ENCODE data around the gene DTX2.
"Not testable (repeated sequence)": the region's sequence is repeated elsewhere in the genome, so short reads cannot be mapped to it uniquely, and the experiment has no call there.

Gene DTX2

GRCh38 chr7:76445577-76446008, 15.9 kb upstream of the DTX2 start:
- not testable (repeated sequence) for H3K4me3 ChIP-seq (ENCODE audit: low read length); DNase-seq; H3K27ac ChIP-seq (ENCODE audit: low read depth, low read length); H3K23ac ChIP-seq (ENCODE audit: low read length); H3K79me1 ChIP-seq (ENCODE audit: low read length); H2BK5ac ChIP-seq (ENCODE audit: low read length); H3K36me3 ChIP-seq (ENCODE audit: control insufficient read depth, insufficient read depth, low read length); H2BK120ac ChIP-seq (ENCODE audit: low read depth, low read length); H3K56ac ChIP-seq (ENCODE audit: low read length); H4K5ac ChIP-seq (ENCODE audit: low read length); H3K27me3 ChIP-seq (ENCODE audit: insufficient read depth, low read length, poor library complexity); H3K9ac ChIP-seq (ENCODE audit: low read length); H4K8ac ChIP-seq (ENCODE audit: low read depth, low read length); H3K18ac ChIP-seq (ENCODE audit: low read length); H3K79me2 ChIP-seq (ENCODE audit: control insufficient read depth, insufficient read depth, low read length); H3K4me2 ChIP-seq (ENCODE audit: low read length); H3K4me1 ChIP-seq (ENCODE audit: control insufficient read depth, low read depth, low read length); H2AK5ac ChIP-seq (ENCODE audit: low read length); H2BK15ac ChIP-seq (replicated peaks; ENCODE audit: low read depth); H3K4ac ChIP-seq (ENCODE audit: low read depth, low read length)
- WGBS (ENCODE audit: extremely low coverage, insufficient coverage, low lambda C conversion rate), result no CpG with 5 or more reads among the region's 5 CpGs

DNA sequence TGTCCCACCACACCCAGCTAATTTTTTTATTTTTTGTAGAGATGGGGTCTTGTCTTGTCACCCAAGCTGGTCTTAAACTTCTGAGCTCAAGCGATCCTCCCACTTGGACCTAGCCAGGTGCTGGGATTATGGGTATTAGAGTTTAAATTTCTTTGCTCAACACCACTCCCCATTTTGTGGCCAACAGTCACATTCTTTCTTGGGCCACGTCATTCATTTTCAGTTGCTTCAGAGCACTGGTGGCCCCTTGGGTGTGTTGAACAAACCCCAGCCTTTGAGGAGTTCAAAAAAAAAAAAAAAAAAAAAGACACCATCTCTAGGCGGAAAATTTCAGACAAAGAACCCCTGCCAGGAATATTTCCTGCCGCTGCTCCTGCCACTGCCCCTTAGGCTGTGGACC, 4.5 kb upstream of the DTX2 start:
- H3K4me1 ChIP-seq (ENCODE audit: control insufficient read depth, low read depth, low read length); H3K9ac ChIP-seq (ENCODE audit: low read length); H2BK15ac ChIP-seq (replicated peaks; ENCODE audit: low read depth); H3K79me2 ChIP-seq (ENCODE audit: control insufficient read depth, insufficient read depth, low read length); H2BK120ac ChIP-seq (ENCODE audit: low read depth, low read length); H3K4me2 ChIP-seq (ENCODE audit: low read length); H3K27ac ChIP-seq (ENCODE audit: low read depth, low read length); H4K8ac ChIP-seq (ENCODE audit: low read depth, low read length); H2AK5ac ChIP-seq (ENCODE audit: low read length); H3K18ac ChIP-seq (ENCODE audit: low read length); H3K27me3 ChIP-seq (ENCODE audit: insufficient read depth, low read length, poor library complexity); H3K79me1 ChIP-seq (ENCODE audit: low read length); H3K4ac ChIP-seq (ENCODE audit: low read depth, low read length); H3K23ac ChIP-seq (ENCODE audit: low read length); H3K36me3 ChIP-seq (ENCODE audit: control insufficient read depth, insufficient read depth, low read length); H4K5ac ChIP-seq (ENCODE audit: low read length); H3K56ac ChIP-seq (ENCODE audit: low read length); DNase-seq; H2BK5ac ChIP-seq (ENCODE audit: low read length); H3K4me3 ChIP-seq (ENCODE audit: low read length): not testable (repeated sequence)
- no CpG with 5 or more reads among the region's 4 CpGs for WGBS (ENCODE audit: extremely low coverage, insufficient coverage, low lambda C conversion rate)

DNA sequence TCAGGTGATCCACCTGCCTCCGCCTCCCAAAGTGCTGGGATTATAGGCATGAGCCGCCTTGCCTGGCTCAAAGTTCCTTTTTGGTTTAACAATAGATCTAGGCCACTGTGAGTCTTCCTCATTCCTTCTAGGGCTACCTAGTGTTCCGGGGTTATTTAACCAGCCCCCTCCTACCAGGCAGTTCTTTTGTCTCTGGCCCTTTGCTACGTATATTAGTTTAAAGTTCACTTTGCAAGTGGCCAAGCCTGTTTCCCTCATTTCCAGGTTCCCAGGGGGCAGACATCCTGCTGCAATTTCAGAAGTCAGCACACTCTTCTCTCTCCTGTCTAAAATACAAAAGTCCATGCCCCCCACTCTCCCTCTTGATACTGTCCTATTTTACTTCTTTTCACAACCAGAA, 3.0 kb upstream of the DTX2 start:
- not testable (repeated sequence) for H2BK5ac ChIP-seq (ENCODE audit: low read length); H4K5ac ChIP-seq (ENCODE audit: low read length); H3K4ac ChIP-seq (ENCODE audit: low read depth, low read length); H3K79me1 ChIP-seq (ENCODE audit: low read length); H3K18ac ChIP-seq (ENCODE audit: low read length); H3K56ac ChIP-seq (ENCODE audit: low read length); H3K4me3 ChIP-seq (ENCODE audit: low read length); H2BK15ac ChIP-seq (replicated peaks; ENCODE audit: low read depth); H3K27me3 ChIP-seq (ENCODE audit: insufficient read depth, low read length, poor library complexity); DNase-seq; H3K4me2 ChIP-seq (ENCODE audit: low read length); H3K79me2 ChIP-seq (ENCODE audit: control insufficient read depth, insufficient read depth, low read length); H2BK120ac ChIP-seq (ENCODE audit: low read depth, low read length); H3K27ac ChIP-seq (ENCODE audit: low read depth, low read length); H2AK5ac ChIP-seq (ENCODE audit: low read length); H3K4me1 ChIP-seq (ENCODE audit: control insufficient read depth, low read depth, low read length); H3K9ac ChIP-seq (ENCODE audit: low read length); H3K36me3 ChIP-seq (ENCODE audit: control insufficient read depth, insufficient read depth, low read length); H4K8ac ChIP-seq (ENCODE audit: low read depth, low read length); H3K23ac ChIP-seq (ENCODE audit: low read length)
- WGBS (ENCODE audit: extremely low coverage, insufficient coverage, low lambda C conversion rate), result no CpG with 5 or more reads among the region's 4 CpGs

GRCh38 chr7:76460767-76461166, 742 bp upstream of the DTX2 start:
- not testable (repeated sequence) for H3K18ac ChIP-seq (ENCODE audit: low read length); H2BK5ac ChIP-seq (ENCODE audit: low read length); H3K36me3 ChIP-seq (ENCODE audit: control insufficient read depth, insufficient read depth, low read length); H4K8ac ChIP-seq (ENCODE audit: low read depth, low read length); H2BK120ac ChIP-seq (ENCODE audit: low read depth, low read length); H3K4me3 ChIP-seq (ENCODE audit: low read length); H3K27ac ChIP-seq (ENCODE audit: low read depth, low read length); H3K4me2 ChIP-seq (ENCODE audit: low read length); H3K4ac ChIP-seq (ENCODE audit: low read depth, low read length); H3K9ac ChIP-seq (ENCODE audit: low read length); H2BK15ac ChIP-seq (replicated peaks; ENCODE audit: low read depth); H3K4me1 ChIP-seq (ENCODE audit: control insufficient read depth, low read depth, low read length); H3K23ac ChIP-seq (ENCODE audit: low read length); DNase-seq; H2AK5ac ChIP-seq (ENCODE audit: low read length); H3K79me1 ChIP-seq (ENCODE audit: low read length); H3K79me2 ChIP-seq (ENCODE audit: control insufficient read depth, insufficient read depth, low read length); H3K56ac ChIP-seq (ENCODE audit: low read length); H4K5ac ChIP-seq (ENCODE audit: low read length); H3K27me3 ChIP-seq (ENCODE audit: insufficient read depth, low read length, poor library complexity)
- no CpG with 5 or more reads among the region's 20 CpGs for WGBS (ENCODE audit: extremely low coverage, insufficient coverage, low lambda C conversion rate)

- H2BK120ac ChIP-seq (ENCODE audit: low read depth, low read length); H3K4me1 ChIP-seq (ENCODE audit: control insufficient read depth, low read depth, low read length); H3K23ac ChIP-seq (ENCODE audit: low read length); H3K4me3 ChIP-seq (ENCODE audit: low read length); H2AK5ac ChIP-seq (ENCODE audit: low read length); H2BK15ac ChIP-seq (replicated peaks; ENCODE audit: low read depth); H3K27ac ChIP-seq (ENCODE audit: low read depth, low read length); H3K18ac ChIP-seq (ENCODE audit: low read length); H3K9ac ChIP-seq (ENCODE audit: low read length); H3K36me3 ChIP-seq (ENCODE audit: control insufficient read depth, insufficient read depth, low read length); H3K79me2 ChIP-seq (ENCODE audit: control insufficient read depth, insufficient read depth, low read length); H3K4me2 ChIP-seq (ENCODE audit: low read length); H4K5ac ChIP-seq (ENCODE audit: low read length); H3K56ac ChIP-seq (ENCODE audit: low read length); H2BK5ac ChIP-seq (ENCODE audit: low read length); H3K27me3 ChIP-seq (ENCODE audit: insufficient read depth, low read length, poor library complexity); H3K4ac ChIP-seq (ENCODE audit: low read depth, low read length); H3K79me1 ChIP-seq (ENCODE audit: low read length); DNase-seq; H4K8ac ChIP-seq (ENCODE audit: low read depth, low read length): not testable (repeated sequence)
- WGBS (ENCODE audit: extremely low coverage, insufficient coverage, low lambda C conversion rate), result no CpG with 5 or more reads among the region's 17 CpGs
Observed at GRCh38 chr7:76462271-76462882, 868 bp downstream of the DTX2 start.

DNA sequence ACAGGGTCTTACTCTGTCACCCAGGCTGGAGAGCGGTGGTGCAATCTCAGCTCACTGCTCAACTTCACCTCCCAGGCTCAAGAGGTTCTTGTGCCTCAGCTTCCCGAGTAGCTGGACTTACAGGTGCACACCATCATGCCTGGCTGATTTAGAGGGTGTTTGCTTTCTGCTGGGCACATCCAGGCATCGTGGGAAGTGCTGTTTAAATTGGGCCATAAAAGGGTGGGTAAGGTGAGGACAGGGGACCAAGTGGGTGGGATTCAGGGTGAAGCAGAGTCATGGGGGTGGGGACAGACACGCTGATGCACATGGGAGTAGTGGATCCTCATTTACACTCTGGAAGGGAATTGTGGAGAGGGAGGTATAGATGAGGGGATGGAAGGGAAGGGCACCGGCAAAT, 3.5 kb downstream of the DTX2 start:
- H3K4me2 ChIP-seq (ENCODE audit: low read length); H2BK5ac ChIP-seq (ENCODE audit: low read length); H3K4me1 ChIP-seq (ENCODE audit: control insufficient read depth, low read depth, low read length); H3K27ac ChIP-seq (ENCODE audit: low read depth, low read length); H3K4ac ChIP-seq (ENCODE audit: low read depth, low read length); H2BK120ac ChIP-seq (ENCODE audit: low read depth, low read length); H4K5ac ChIP-seq (ENCODE audit: low read length); H3K18ac ChIP-seq (ENCODE audit: low read length); H3K36me3 ChIP-seq (ENCODE audit: control insufficient read depth, insufficient read depth, low read length); H3K23ac ChIP-seq (ENCODE audit: low read length); H2BK15ac ChIP-seq (replicated peaks; ENCODE audit: low read depth); H3K9ac ChIP-seq (ENCODE audit: low read length); H3K79me2 ChIP-seq (ENCODE audit: control insufficient read depth, insufficient read depth, low read length); H3K4me3 ChIP-seq (ENCODE audit: low read length); H4K8ac ChIP-seq (ENCODE audit: low read depth, low read length); H2AK5ac ChIP-seq (ENCODE audit: low read length); H3K27me3 ChIP-seq (ENCODE audit: insufficient read depth, low read length, poor library complexity); H3K79me1 ChIP-seq (ENCODE audit: low read length); DNase-seq; H3K56ac ChIP-seq (ENCODE audit: low read length): not testable (repeated sequence)
- no CpG with 5 or more reads among the region's 5 CpGs for WGBS (ENCODE audit: extremely low coverage, insufficient coverage, low lambda C conversion rate)
